Measurements from ENCODE around the gene SMYD3. TPM values are rescaled to one million over a fixed set of nuclear protein-coding genes. Genes with fewer than 3 reads are reported as not detected.

The SMYD3 gene
- total RNA-seq, 1 experiment from 2014 or later: 25.5 TPM

GRCh38 chr1:245877976-245878375, 629.1 kb downstream of the SMYD3 start:
- no peak overlapping the region for H3K4me3 Mint-ChIP-seq
- H3K27me3 Mint-ChIP-seq (ENCODE audit: low read depth): no peaks in the 10 kb centered on the region
- Histone ChIP-seq H2AFZ (ENCODE audit: low read length) (no peak overlapping the region), H4K5ac (ENCODE audit: insufficient read length, low read depth, low read length) (no peak overlapping the region), H2BK12ac (ENCODE audit: insufficient read length, low read depth, low read length) (no peak overlapping the region), H2BK20ac (ENCODE audit: low read depth, low read length, poor library complexity, severe bottlenecking) (no peak overlapping the region), H3K56ac (ENCODE audit: insufficient read length, low read depth, low read length) (no peak overlapping the region), H3K23ac (ENCODE audit: insufficient read length, low read depth, low read length) (no peak overlapping the region), H3K79me2 (ENCODE audit: insufficient read depth, low read length) (no peaks in the 10 kb centered on the region), H3K4me1 (ENCODE audit: insufficient read depth, low read length) (no peaks in the 10 kb centered on the region), H2BK120ac (ENCODE audit: low read depth, low read length, poor library complexity, severe bottlenecking) (no peak overlapping the region), H3K4ac (ENCODE audit: low read depth, low read length) (no peak overlapping the region), H3K18ac (ENCODE audit: insufficient read length, low read depth, low read length) (no peak overlapping the region), H3K14ac (ENCODE audit: insufficient read depth, low read length) (no peak overlapping the region), H3K27ac (ENCODE audit: insufficient read length, low read depth, low read length) (no peak overlapping the region), H4K8ac (replicated peaks; ENCODE audit: insufficient read length, low read depth, low read length) (no peak overlapping the region), H3K4me2 (ENCODE audit: insufficient read depth, insufficient read length, low read length) (no peak overlapping the region), H4K91ac (ENCODE audit: insufficient read length, low read depth, low read length) (no peak overlapping the region), H3K9ac (ENCODE audit: extremely low read depth, insufficient read length, low read length) (no peak overlapping the region), H4K20me1 (ENCODE audit: control insufficient read depth, insufficient read depth, insufficient read length) (no peaks in the 10 kb centered on the region), H2AK5ac (ENCODE audit: insufficient read length, low read length) (no peak overlapping the region), H3K9me3 (ENCODE audit: control insufficient read depth, low read depth, low read length) (no peaks in the 10 kb centered on the region), H3K23me2 (ENCODE audit: insufficient read length, low read depth, low read length, poor library complexity, severe bottlenecking) (no peaks in the 10 kb centered on the region), H2BK5ac (ENCODE audit: insufficient read length, low read length) (no peak overlapping the region), H2BK15ac (ENCODE audit: low read depth, low read length) (no peak overlapping the region), H3K79me1 (ENCODE audit: insufficient read depth, low read depth, low read length, poor library complexity, severe bottlenecking) (no peaks in the 10 kb centered on the region), H3K27me3 (ENCODE audit: insufficient read depth, low read length) (no peaks in the 10 kb centered on the region), H3T11ph (ENCODE audit: low read length) (no peak overlapping the region)
- no peak overlapping the region for H3K27ac Mint-ChIP-seq
- H3K9me3 Mint-ChIP-seq: no peaks in the 10 kb centered on the region
- H3K4me1 Mint-ChIP-seq: no peaks in the 10 kb centered on the region
- TF ChIP-seq, protein P1, sequence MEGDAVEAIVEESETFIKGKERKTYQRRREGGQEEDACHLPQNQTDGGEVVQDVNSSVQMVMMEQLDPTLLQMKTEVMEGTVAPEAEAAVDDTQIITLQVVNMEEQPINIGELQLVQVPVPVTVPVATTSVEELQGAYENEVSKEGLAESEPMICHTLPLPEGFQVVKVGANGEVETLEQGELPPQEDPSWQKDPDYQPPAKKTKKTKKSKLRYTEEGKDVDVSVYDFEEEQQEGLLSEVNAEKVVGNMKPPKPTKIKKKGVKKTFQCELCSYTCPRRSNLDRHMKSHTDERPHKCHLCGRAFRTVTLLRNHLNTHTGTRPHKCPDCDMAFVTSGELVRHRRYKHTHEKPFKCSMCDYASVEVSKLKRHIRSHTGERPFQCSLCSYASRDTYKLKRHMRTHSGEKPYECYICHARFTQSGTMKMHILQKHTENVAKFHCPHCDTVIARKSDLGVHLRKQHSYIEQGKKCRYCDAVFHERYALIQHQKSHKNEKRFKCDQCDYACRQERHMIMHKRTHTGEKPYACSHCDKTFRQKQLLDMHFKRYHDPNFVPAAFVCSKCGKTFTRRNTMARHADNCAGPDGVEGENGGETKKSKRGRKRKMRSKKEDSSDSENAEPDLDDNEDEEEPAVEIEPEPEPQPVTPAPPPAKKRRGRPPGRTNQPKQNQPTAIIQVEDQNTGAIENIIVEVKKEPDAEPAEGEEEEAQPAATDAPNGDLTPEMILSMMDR (conservative IDR thresholded peaks at IDR 0.05): no peak
- no peak for DNase-seq
- no peaks in the 10 kb centered on the region; a peak in 1 of 7 replicates for H3K36me3 Mint-ChIP-seq (ENCODE audit: insufficient read depth in 1 of 3, low read depth in 3 of 3)
- WGBS (ENCODE audit: extremely low coverage, insufficient read length, low lambda C conversion rate): no CpG with 5 or more reads among the region's 8 CpGs

Data from H9 (cell line).